GM19395 (cell line): ENCODE data around the gene OSBPL1A.

Source experiments
- ATAC-seq: cut with Tn5 transposase; IDR thresholded peaks from one replicate; pipeline ENCODE4 v1.9.1; 2021; ENCODE audit warnings: mild to moderate bottlenecking, moderate library complexity; ENCODE audit not compliant: unreplicated experiment

Gene OSBPL1A

GRCh38 chr18:24138409-24138788 is 259.2 kb downstream of the OSBPL1A start:
- ATAC-seq = peak; percentile 29

- no peak for ATAC-seq
These were observed 260.7 kb downstream of the OSBPL1A start for GRCh38 chr18:24136967-24137373.

GRCh38 chr18:24130494-24130893 is 267.1 kb downstream of the OSBPL1A start:
- ATAC-seq = no peak

GRCh38 chr18:24128700-24129099 is 268.9 kb downstream of the OSBPL1A start:
- no peak for ATAC-seq

GRCh38 chr18:24127735-24128134 is 269.9 kb downstream of the OSBPL1A start:
- no peak for ATAC-seq

GRCh38 chr18:24126155-24126961 is 271.3 kb downstream of the OSBPL1A start:
- no peak for ATAC-seq

GRCh38 chr18:24121625-24122024 is 276.0 kb downstream of the OSBPL1A start:
- no peak for ATAC-seq

GRCh38 chr18:24120676-24121075 is 276.9 kb downstream of the OSBPL1A start:
- no peak for ATAC-seq

- ATAC-seq = peak; percentile 77
These were observed 278.7 kb downstream of the OSBPL1A start for GRCh38 chr18:24118750-24119577.

- no peak for ATAC-seq
These were observed 282.0 kb downstream of the OSBPL1A start for GRCh38 chr18:24115628-24116027.

- ATAC-seq = no peak
These were observed 282.6 kb downstream of the OSBPL1A start for GRCh38 chr18:24114924-24115549.

GRCh38 chr18:24112874-24113615 is 284.6 kb downstream of the OSBPL1A start:
- no peak for ATAC-seq

GRCh38 chr18:24112464-24112863 is 285.2 kb downstream of the OSBPL1A start:
- ATAC-seq = no peak
